K562 (cell line): ENCODE measurements around the gene PLCD1. TPM values are rescaled to one million over a fixed set of nuclear protein-coding genes. Genes with fewer than 3 reads are reported as not detected.

ENCODE experiments used
- ATAC-seq: fragments of 200-7000 bp; cut with Tn5 transposase; 3 replicates; pipeline ENCODE4 v1.9.1; 2020; ENCODE audit warnings: moderate library complexity
- BruUV-seq: library from RNA; stranded (reverse); fragments of 400-500 nt; replicated peaks from 2 replicates; lab custom pipeline; 2021; lab: Mats Ljungman, UMichigan
- CTCF ChIA-PET: fragments of 300-600 bp; formaldehyde crosslinking; extraction: SDS; loops from one replicate; lab custom pipeline; 2021; ENCODE audit warnings: low intra/inter-chr PET ratio; lab: Yijun Ruan, JAX
- POLR2A ChIA-PET: fragments of 300-600, 350-650 bp; sonication (Branson Sonifier 250); formaldehyde crosslinking; extraction: SDS; loops from one replicate; lab custom pipeline; 2021; ENCODE audit warnings: antibody characterized with exemption, inconsistent platforms; lab: Yijun Ruan, JAX
- DNase-seq, 4 experiments: peaks; one replicate each; pipeline versions ENCODE4 v3.0.0 to v3.0.0-alpha.2; 2011 to 2018; ENCODE audit warnings: low spot score in 3 of 4, mixed read lengths in 3 of 4; ENCODE audit errors: extremely low read depth in 1 of 4
- FAIRE-seq: peaks from 2 replicates; lab custom pipeline; 2011; peaks lifted over from hg19 to GRCh38; lab: Jason Lieb, UNC
- H2AFZ ChIP-seq: 2 replicates; pipeline ENCODE4 v1.6.0; 2011; ENCODE audit warnings: low read depth, low read length, control low read depth, inconsistent platforms
- H3K27ac ChIP-seq: fragments of 200-600 bp; 3 replicates; pipeline ENCODE4 v1.8.0; 2011; ENCODE audit warnings: low read depth, mild to moderate bottlenecking, control low read depth, inconsistent platforms, low read length, moderate library complexity, mixed read lengths; ENCODE audit errors: extremely low read depth
- H3K27me3 ChIP-seq, 2 experiments: fragments of 300-600 bp in 1 of 2; 2 replicates in 1 of 2; 3 replicates in 1 of 2; pipeline versions ENCODE4 v1.6.0 to v1.8.0; 2011; ENCODE audit warnings: inconsistent platforms in 2 of 2, low read length in 2 of 2, mild to moderate bottlenecking in 1 of 2, mixed read lengths in 1 of 2, moderate library complexity in 1 of 2; ENCODE audit not compliant: control insufficient read depth in 2 of 2, insufficient read depth in 2 of 2
- H3K36me3 ChIP-seq: fragments of 300-600 bp; 3 replicates; pipeline ENCODE4 v1.8.0; 2011; ENCODE audit warnings: mild to moderate bottlenecking, low read length, inconsistent platforms; ENCODE audit not compliant: control insufficient read depth, insufficient read depth
- H3K4me1 ChIP-seq, 2 experiments: fragments of 200-600 bp in 1 of 2; replicated peaks in 1 of 2; 2 replicates in 1 of 2; 3 replicates in 1 of 2; pipeline versions ENCODE4 v1.5.1 to v1.8.0; 2011; ENCODE audit warnings: inconsistent platforms in 2 of 2, low read length in 2 of 2, mild to moderate bottlenecking in 1 of 2, mixed read lengths in 1 of 2, moderate library complexity in 1 of 2; ENCODE audit not compliant: control insufficient read depth in 2 of 2, insufficient read depth in 2 of 2
- H3K4me2 ChIP-seq: 2 replicates; pipeline ENCODE4 v1.6.1; 2011; ENCODE audit warnings: low read length, control low read depth, inconsistent platforms, mixed read lengths; ENCODE audit not compliant: insufficient read depth
- H3K4me3 ChIP-seq: fragments of 200-600 bp; sonication (generic), shearing (Covaris generic); 2 replicates; pipeline ENCODE4 v1.5.1; 2016; ENCODE audit warnings: control low read depth, inconsistent platforms
- H3K79me2 ChIP-seq: fragments of 200-600 bp; 3 replicates; pipeline ENCODE4 v1.8.0; 2011; ENCODE audit warnings: low read length, inconsistent platforms; ENCODE audit not compliant: control insufficient read depth, insufficient read depth
- H3K9ac ChIP-seq, 2 experiments: 2 replicates each; pipeline versions ENCODE4 v1.6.0 to v1.6.1; 2011; ENCODE audit warnings: low read depth in 2 of 2, low read length in 2 of 2, control low read depth in 1 of 2, inconsistent platforms in 1 of 2, mild to moderate bottlenecking in 1 of 2, mixed read lengths in 1 of 2; ENCODE audit not compliant: insufficient read depth in 1 of 2
- H3K9me1 ChIP-seq: one replicate; pipeline ENCODE4 v1.6.0; 2011; ENCODE audit warnings: inconsistent platforms, mild to moderate bottlenecking, low read length, moderate library complexity; ENCODE audit not compliant: control insufficient read depth, insufficient read depth
- H3K9me3 ChIP-seq: replicated peaks from 2 replicates; pipeline ENCODE4 v1.5.1; 2011; ENCODE audit warnings: low read depth, low read length, inconsistent platforms; ENCODE audit not compliant: control insufficient read depth, insufficient read depth
- H4K20me1 ChIP-seq: replicated peaks from 2 replicates; pipeline ENCODE4 v1.6.1; 2011; ENCODE audit warnings: low read length, inconsistent platforms, mixed read lengths; ENCODE audit not compliant: control insufficient read depth, insufficient read depth
- ADNP ChIP-seq: fragments of 200-800 bp; sonication (Bioruptor generic); IDR thresholded peaks from 2 replicates; pipeline ENCODE4 v1.6.1; 2016; ENCODE audit warnings: missing genetic modification characterization, missing compliant biosample characterization
- ELF1 ChIP-seq: fragments of 200-800 bp; sonication (Bioruptor generic); IDR thresholded peaks from 2 replicates; pipeline ENCODE4 v1.6.1; 2016; ENCODE audit warnings: missing genetic modification characterization, missing compliant biosample characterization
- EP300 ChIP-seq: IDR thresholded peaks from 2 replicates; pipeline ENCODE4 v1.6.1; 2012; ENCODE audit warnings: low read length, improper control_type of control experiment
- FOXP1 ChIP-seq: sonication (generic); formaldehyde crosslinking; IDR thresholded peaks from 2 replicates; pipeline ENCODE4 v1.8.0; 2022; ENCODE audit warnings: mild to moderate bottlenecking, missing genetic modification reagents
- GTF2E2 ChIP-seq: fragments of 200-800 bp; sonication (Bioruptor generic); IDR thresholded peaks from 2 replicates; pipeline ENCODE4 v1.6.1; 2016; ENCODE audit warnings: missing genetic modification characterization, missing compliant biosample characterization
- PHF20 ChIP-seq: fragments of 450-650 bp; IDR thresholded peaks from 2 replicates; pipeline ENCODE4 v1.6.1; 2018; ENCODE audit not compliant: partially characterized antibody
- SP1 ChIP-seq: sonication (generic); formaldehyde crosslinking; IDR thresholded peaks from 2 replicates; pipeline ENCODE4 v1.8.1; 2022; ENCODE audit warnings: mild to moderate bottlenecking, missing genetic modification reagents
- YBX1 ChIP-seq: fragments of 450-650 bp; IDR thresholded peaks from 2 replicates; pipeline ENCODE4 v1.7.1; 2016; ENCODE audit warnings: mild to moderate bottlenecking
- ZBTB2 ChIP-seq: fragments of 450-650 bp; IDR thresholded peaks from 2 replicates; pipeline ENCODE4 v1.6.1; 2016; ENCODE audit warnings: antibody characterized with exemption
- ZKSCAN8 ChIP-seq: fragments of 200-800 bp; sonication (Bioruptor generic); IDR thresholded peaks from 2 replicates; pipeline ENCODE4 v1.6.1; 2016; ENCODE audit warnings: missing genetic modification characterization, missing compliant biosample characterization
- ZNF76 ChIP-seq: fragments of 250-450 bp; sonication (Bioruptor Pico); IDR thresholded peaks from 2 replicates; pipeline ENCODE4 v1.4.0; 2020; ENCODE audit warnings: mild to moderate bottlenecking, moderate library complexity, borderline replicate concordance
- WGBS: fragments of 100-300 bp; shearing (Covaris generic); methylation state at CpG from one replicate; pipeline ENCODE4 v1.1.6; 2016; ENCODE audit warnings: low coverage, mixed read lengths; ENCODE audit not compliant: insufficient coverage; ENCODE audit errors: missing lambda C conversion rate; 5-methylcytosine and 5-hydroxymethylcytosine counted together
- in situ Hi-C: fragments of 300-500 bp; cut with MboI; formaldehyde crosslinking; loops from 4 replicates; pipeline ENCODE4 v1.15.0; 2018; ENCODE audit warnings: inconsistent platforms, mixed read lengths
- intact Hi-C: fragments of 100-400 bp; cut with micrococcal nuclease; formaldehyde crosslinking; loops from 2 replicates; pipeline ENCODE4 v1.14.2; 2022
- polyA plus RNA-seq, 8 experiments: library from polyadenylated mRNA; depleted of rRNA in 4 of 8; stranded (reverse) in 5 of 8; unstranded in 3 of 8; fragments of >200 nt; fragmentation: Nextera tagmentation in 2 of 8; fragmentation: Illumina TruSeq in 1 of 8; extraction: Ambion mirVana in 2 of 8; extraction: Trizol in 1 of 8; gene quantifications; 2 replicates each; pipeline versions ENCODE4 v1.2.1 to v1.2.3, GENCODE V29; 2011 to 2014; ENCODE audit warnings: inconsistent platforms in 1 of 8, missing spikeins in 1 of 8
- total RNA-seq, 7 experiments: library from RNA; depleted of rRNA in 6 of 7; stranded (reverse); fragments of >200 nt in 6 of 7; fragmentation: Illumina TruSeq in 2 of 7; extraction: Trizol in 2 of 7; gene quantifications; 2 replicates each; pipeline versions ENCODE4 v1.2.1 to v1.2.3, GENCODE V29; 2011 to 2021; ENCODE audit warnings: low replicate concordance in 1 of 7

PLCD1 gene
- total and polyA plus RNA-seq, 9 of the 15 experiments (the other 6 are each of a cell fraction or from before 2014, with no cell fraction given), result 5.4 to 209 (median 116) TPM

- no peaks in the 10 kb centered on the region for H3K9me3 ChIP-seq
- ATAC-seq (no peak), FAIRE-seq (no peak), DNase-seq (no peak)
- intact Hi-C loops (no loop called here), in situ Hi-C loops (no loop called here)
- H3K79me2 ChIP-seq, result peaks cover 22% of the 10 kb centered on the region
- H3K4me3 ChIP-seq, result no peak overlapping the region
- H3K4me2 ChIP-seq, result peak overlapping the region; percentile 91; the same call in 1 of the 2 replicates
- no peaks in the 10 kb centered on the region for H3K27me3 ChIP-seq
- peak overlapping the region; percentile 89 to 92 for H3K9ac ChIP-seq
- ChIA-PET POLR2A (interaction anchor here (1.4 kb wide), 2 partner anchors 13 to 123 kb away, joined by 5 to 7 read pairs; no protein-coding TSS in a partner anchor), CTCF (interaction anchor here (1.2 kb wide), 1 partner anchor 15 kb away, joined by 4 read pairs; no protein-coding TSS in a partner anchor)
- H4K20me1 ChIP-seq, result no peaks in the 10 kb centered on the region
- WGBS, result 62% methylated on average over 6 of the region's 6 CpGs
- peaks cover 5% of the 10 kb centered on the region for H3K9me1 ChIP-seq
- TF ChIP-seq YBX1, result no peak
- TF ChIP-seq PHF20, result no peak
- TF ChIP-seq FOXP1, result 0 out of 2 replicates have a peak, but pooled peaks have one; percentile 4
- no peak for TF ChIP-seq EP300
- no peak for TF ChIP-seq GTF2E2 (tag)
- TF ChIP-seq ZNF76 (CRISPR knock-in tag), result 0 out of 2 replicates have a peak, but pooled peaks have one; percentile 1
- TF ChIP-seq ZBTB2, result no peak
- TF ChIP-seq SP1 (CRISPR knock-in tag), result no peak
- no peak for TF ChIP-seq ZKSCAN8
- TF ChIP-seq ADNP (tag), result no peak
- no peak for TF ChIP-seq ELF1 (tag)
- peaks cover 51% of the 10 kb centered on the region in 2 experiments for H3K4me1 ChIP-seq
- no TSS peak for BruUV-seq
- peak overlapping the region; percentile 92 for H3K27ac ChIP-seq
- peak overlapping the region; percentile 92 for H2AFZ ChIP-seq
- peaks cover 63% of the 10 kb centered on the region for H3K36me3 ChIP-seq
Measured at GRCh38 chr3:37997791-37998370, 31.6 kb downstream of the PLCD1 start.
